ENCODE results near the gene LIN28A. TPM values are rescaled to one million over a fixed set of nuclear protein-coding genes. Genes with fewer than 3 reads are reported as not detected.
A peak's percentile ranks its signal among the peaks of the same experiment; 100 is the strongest.

Gene LIN28A
- total RNA-seq, 1 experiment from 2014 or later: 1,289 TPM

DNA sequence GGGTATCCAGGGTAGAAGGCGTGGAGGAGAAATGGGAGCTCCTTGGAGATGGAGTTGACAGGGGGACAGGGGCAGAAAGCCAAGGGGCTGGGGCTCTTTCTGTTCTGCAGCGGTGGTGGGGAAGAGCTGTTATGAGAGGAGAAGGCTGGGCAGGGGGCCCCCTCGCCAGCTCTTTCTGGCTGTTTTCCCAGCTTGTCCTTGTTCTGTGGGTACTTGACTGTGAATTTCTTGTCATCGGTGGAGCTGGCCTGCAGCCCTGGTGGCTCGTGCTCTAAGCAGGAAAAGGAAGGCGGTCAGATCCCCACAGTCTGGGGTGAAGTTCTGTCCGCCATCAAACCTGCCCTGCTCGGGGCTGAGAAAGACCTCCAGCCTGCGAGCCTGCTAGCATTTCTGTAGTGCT is 45.7 kb upstream of the LIN28A start:
- H3K27me3 ChIP-seq (ENCODE audit: insufficient read depth, low read length): no peaks in the 10 kb centered on the region; the same call in 1 of the 2 replicates
- Mint-ChIP-seq H3K4me3 (no peak overlapping the region), H3K27me3 (ENCODE audit: low read depth) (peaks cover 50% of the 10 kb centered on the region), H3K27ac (no peak overlapping the region), H3K4me1 (peaks cover 22 to 26% of the 10 kb centered on the region in 2 experiments), H3K36me3 (ENCODE audit: insufficient read depth in 1 of 3, low read depth in 3 of 3) (no peaks in the 10 kb centered on the region), H3K9me3 (no peaks in the 10 kb centered on the region; a peak in 1 of 5 replicates)
- no peak overlapping the region for H3K56ac ChIP-seq (ENCODE audit: insufficient read length, low read depth, low read length)
- no peak overlapping the region for H2BK5ac ChIP-seq (ENCODE audit: insufficient read length, low read length)
- no CpG with 5 or more reads among the region's 9 CpGs for WGBS (ENCODE audit: extremely low coverage, insufficient read length, low lambda C conversion rate)
- H4K20me1 ChIP-seq (ENCODE audit: control insufficient read depth, insufficient read depth, insufficient read length): no peaks in the 10 kb centered on the region
- H3K4me2 ChIP-seq (ENCODE audit: insufficient read depth, insufficient read length, low read length): no peak overlapping the region
- peak; percentile 20 for DNase-seq
- H2AK5ac ChIP-seq (ENCODE audit: insufficient read length, low read length): no peak overlapping the region
- no peak overlapping the region for H3K4ac ChIP-seq (ENCODE audit: low read depth, low read length)
- no peak overlapping the region for H3K27ac ChIP-seq (ENCODE audit: insufficient read length, low read depth, low read length)
- no peak overlapping the region for H3K18ac ChIP-seq (ENCODE audit: insufficient read length, low read depth, low read length)
- no peak overlapping the region for H2BK20ac ChIP-seq (ENCODE audit: low read depth, low read length, poor library complexity, severe bottlenecking)
- no peak overlapping the region for H4K91ac ChIP-seq (ENCODE audit: insufficient read length, low read depth, low read length)
- TF ChIP-seq, protein P1, sequence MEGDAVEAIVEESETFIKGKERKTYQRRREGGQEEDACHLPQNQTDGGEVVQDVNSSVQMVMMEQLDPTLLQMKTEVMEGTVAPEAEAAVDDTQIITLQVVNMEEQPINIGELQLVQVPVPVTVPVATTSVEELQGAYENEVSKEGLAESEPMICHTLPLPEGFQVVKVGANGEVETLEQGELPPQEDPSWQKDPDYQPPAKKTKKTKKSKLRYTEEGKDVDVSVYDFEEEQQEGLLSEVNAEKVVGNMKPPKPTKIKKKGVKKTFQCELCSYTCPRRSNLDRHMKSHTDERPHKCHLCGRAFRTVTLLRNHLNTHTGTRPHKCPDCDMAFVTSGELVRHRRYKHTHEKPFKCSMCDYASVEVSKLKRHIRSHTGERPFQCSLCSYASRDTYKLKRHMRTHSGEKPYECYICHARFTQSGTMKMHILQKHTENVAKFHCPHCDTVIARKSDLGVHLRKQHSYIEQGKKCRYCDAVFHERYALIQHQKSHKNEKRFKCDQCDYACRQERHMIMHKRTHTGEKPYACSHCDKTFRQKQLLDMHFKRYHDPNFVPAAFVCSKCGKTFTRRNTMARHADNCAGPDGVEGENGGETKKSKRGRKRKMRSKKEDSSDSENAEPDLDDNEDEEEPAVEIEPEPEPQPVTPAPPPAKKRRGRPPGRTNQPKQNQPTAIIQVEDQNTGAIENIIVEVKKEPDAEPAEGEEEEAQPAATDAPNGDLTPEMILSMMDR (conservative IDR thresholded peaks at IDR 0.05): no peak
- H3K14ac ChIP-seq (ENCODE audit: insufficient read depth, low read length): no peak overlapping the region
- H3T11ph ChIP-seq (ENCODE audit: low read length): no peak overlapping the region
- no peak overlapping the region for H2BK15ac ChIP-seq (ENCODE audit: low read depth, low read length)
- H2AFZ ChIP-seq (ENCODE audit: low read length): no peak overlapping the region
- no peaks in the 10 kb centered on the region for H3K79me1 ChIP-seq (ENCODE audit: insufficient read depth, low read depth, low read length, poor library complexity, severe bottlenecking)
- no peak overlapping the region for H2BK12ac ChIP-seq (ENCODE audit: insufficient read length, low read depth, low read length)
- H3K23me2 ChIP-seq (ENCODE audit: insufficient read length, low read depth, low read length, poor library complexity, severe bottlenecking): peaks cover 4% of the 10 kb centered on the region
- H3K9me3 ChIP-seq (ENCODE audit: control insufficient read depth, low read depth, low read length): no peaks in the 10 kb centered on the region
- H3K9ac ChIP-seq (ENCODE audit: extremely low read depth, insufficient read length, low read length): no peak overlapping the region
- H4K8ac ChIP-seq (replicated peaks; ENCODE audit: insufficient read length, low read depth, low read length): no peak overlapping the region
- no peak overlapping the region for H3K23ac ChIP-seq (ENCODE audit: insufficient read length, low read depth, low read length)
- H3K79me2 ChIP-seq (ENCODE audit: insufficient read depth, low read length): no peaks in the 10 kb centered on the region
- no peak overlapping the region for H4K5ac ChIP-seq (ENCODE audit: insufficient read length, low read depth, low read length)
- H2BK120ac ChIP-seq (ENCODE audit: low read depth, low read length, poor library complexity, severe bottlenecking): no peak overlapping the region
- no peaks in the 10 kb centered on the region for H3K4me1 ChIP-seq (ENCODE audit: insufficient read depth, low read length)
